Spleen (tissue), 7 donors: ENCODE measurements around the gene CDK5RAP3.

Experiments
- CTCF ChIP-seq, 11 experiments: fragments of 200-600 bp in 7 of 11; fragments of 450-650 bp in 4 of 11; sonication (generic) in 4 of 11; IDR thresholded peaks in 8 of 11; conservative IDR thresholded peaks in 3 of 11; 1 replicate in 7 of 11; 2 replicates in 4 of 11; pipeline versions ENCODE4 v1.4.0 to v1.8.0; 2016 to 2021; ENCODE audit warnings: antibody characterized with exemption in 11 of 11, inconsistent platforms in 4 of 11, mild to moderate bottlenecking in 1 of 11
- POLR2A ChIP-seq, 3 donors: fragments of 450-650 bp; IDR thresholded peaks; one replicate each; pipeline ENCODE4 v1.5.1; 2017; ENCODE audit warnings: antibody characterized with exemption in 3 of 3, mild to moderate bottlenecking in 1 of 3
- POLR2AphosphoS5 ChIP-seq, 3 donors: sonication (generic); formaldehyde crosslinking; IDR thresholded peaks; one replicate each; pipeline ENCODE4 v1.5.1; 2017; ENCODE audit warnings: antibody characterized with exemption in 3 of 3
- donor health status: DM: no; HTN: no; CAD: no; lungs with moderate emphysema.
- donor health status: DM: no; HTN: no; CAD: no.
- donor health status: DM: no; HTN: no; CAD: no.

- no peak for TF ChIP-seq CTCF (IDR thresholded peaks at IDR 0.05 in 8 of 11, conservative IDR thresholded peaks at IDR 0.05 in 3 of 11)
- TF ChIP-seq POLR2AphosphoS5 (IDR thresholded peaks at IDR 0.05): no peak
- no peak for TF ChIP-seq POLR2A (IDR thresholded peaks at IDR 0.05)
Observed at GRCh38 chr17:47996201-47996600, 25.3 kb downstream of the CDK5RAP3 start.
